Superior temporal gyrus (tissue), 1 donor: ENCODE data around the gene TGFBR3.

Experiments
- DNase-seq: peaks from one replicate; pipeline ENCODE4 v3.0.0-alpha.2; 2016; ENCODE audit errors: extremely low spot score

Gene TGFBR3

DNA sequence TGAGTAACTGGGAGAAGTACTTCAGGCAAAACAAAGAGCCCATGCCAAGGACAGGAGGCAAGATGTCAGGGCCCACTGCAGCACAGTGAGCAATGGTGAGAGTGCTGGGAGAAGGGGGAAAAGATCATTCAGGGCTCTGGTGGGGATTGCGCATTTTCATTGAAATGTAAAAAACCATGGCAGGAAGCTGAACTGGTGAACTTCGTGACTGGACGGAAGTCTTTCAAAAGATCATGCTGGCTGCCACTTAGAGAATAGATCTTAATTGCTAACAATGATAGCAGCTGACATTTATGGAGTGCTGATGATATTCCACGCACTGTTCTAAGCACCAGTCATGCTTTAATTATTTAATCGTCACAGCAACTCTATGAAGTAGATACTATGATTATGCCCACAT is 107.0 kb downstream of the TGFBR3 start:
- no peak for DNase-seq

GRCh38 chr1:91777630-91778300 is 108.2 kb downstream of the TGFBR3 start:
- no peak for DNase-seq

GRCh38 chr1:91777196-91777595 is 108.8 kb downstream of the TGFBR3 start:
- no peak for DNase-seq

GRCh38 chr1:91776068-91776794 is 109.7 kb downstream of the TGFBR3 start:
- DNase-seq, result no peak

DNA sequence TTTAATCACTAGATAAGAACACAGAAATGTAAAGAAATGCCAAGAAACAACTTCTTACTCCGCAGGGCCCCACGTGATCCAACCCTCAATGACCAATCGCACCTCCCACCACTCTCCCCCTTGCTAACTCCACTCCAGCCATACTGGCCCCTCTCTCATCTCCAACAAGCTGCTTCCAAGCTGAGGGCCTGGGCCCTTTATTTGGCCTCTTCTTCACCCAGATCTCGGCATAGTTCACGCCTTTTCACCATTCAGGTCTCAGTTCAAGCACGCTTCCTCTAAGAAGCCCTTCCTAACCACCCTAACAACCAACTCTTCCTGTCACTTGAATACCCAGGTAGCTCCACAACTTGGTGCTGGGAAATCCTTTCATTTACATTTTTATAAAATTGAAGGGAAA is 110.7 kb downstream of the TGFBR3 start:
- no peak for DNase-seq

DNA sequence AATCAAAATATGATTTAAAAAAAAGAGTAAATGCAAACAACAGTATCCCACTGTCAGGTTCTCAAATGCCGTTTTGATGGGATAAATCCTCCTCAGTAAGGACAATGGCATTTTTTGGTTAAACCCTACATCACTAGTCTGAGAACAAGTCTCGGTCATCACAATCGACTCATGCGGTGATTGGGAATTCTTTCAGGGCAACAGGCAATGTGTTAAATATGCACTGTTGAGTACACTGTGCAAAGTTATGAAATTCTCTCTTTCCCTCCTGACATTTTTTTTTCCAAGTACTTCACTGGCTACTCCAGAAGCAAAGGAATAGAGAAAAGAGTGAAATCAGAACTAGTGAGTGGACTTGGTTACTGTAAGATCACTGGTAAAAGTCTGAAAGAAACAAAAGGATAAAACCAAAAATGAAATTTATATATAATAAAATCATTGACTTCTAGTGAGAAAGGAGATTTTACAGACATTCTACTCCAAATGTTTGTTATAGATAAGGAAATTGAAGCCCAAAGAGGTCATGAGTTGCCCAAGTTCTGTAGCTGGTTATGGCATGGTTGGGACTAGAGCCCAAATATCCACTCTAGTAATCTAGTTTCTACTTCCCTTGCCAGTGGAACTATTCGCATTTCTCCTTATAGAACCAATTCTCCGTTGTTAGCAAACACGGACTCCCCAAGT is 111.3 kb downstream of the TGFBR3 start:
- DNase-seq, result no peak

- DNase-seq, result no peak
Observed at GRCh38 chr1:91771717-91772116, 114.2 kb downstream of the TGFBR3 start.

GRCh38 chr1:91770667-91771268 is 115.2 kb downstream of the TGFBR3 start:
- DNase-seq, result no peak

DNA sequence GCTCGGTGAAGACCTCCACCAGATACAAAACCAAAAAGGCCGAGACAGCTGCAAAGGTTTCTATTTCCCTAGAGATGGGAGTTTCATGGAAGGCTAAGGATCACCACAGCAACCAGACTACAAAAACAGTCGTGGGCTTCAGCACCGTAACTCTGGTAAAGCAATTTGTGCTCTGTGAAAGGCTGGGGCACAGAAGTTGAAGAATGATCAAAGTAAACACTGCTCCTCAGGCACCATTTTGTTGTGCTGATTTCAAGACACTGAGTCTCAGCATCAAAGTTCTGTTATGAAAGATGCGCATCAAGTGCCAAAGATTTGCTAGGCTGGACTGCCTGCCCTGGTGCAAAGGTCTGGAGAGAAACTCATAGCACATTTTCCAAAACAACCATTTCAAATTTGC is 116.2 kb downstream of the TGFBR3 start:
- no peak for DNase-seq

GRCh38 chr1:91768786-91769725 is 116.9 kb downstream of the TGFBR3 start:
- DNase-seq, result no peak

DNA sequence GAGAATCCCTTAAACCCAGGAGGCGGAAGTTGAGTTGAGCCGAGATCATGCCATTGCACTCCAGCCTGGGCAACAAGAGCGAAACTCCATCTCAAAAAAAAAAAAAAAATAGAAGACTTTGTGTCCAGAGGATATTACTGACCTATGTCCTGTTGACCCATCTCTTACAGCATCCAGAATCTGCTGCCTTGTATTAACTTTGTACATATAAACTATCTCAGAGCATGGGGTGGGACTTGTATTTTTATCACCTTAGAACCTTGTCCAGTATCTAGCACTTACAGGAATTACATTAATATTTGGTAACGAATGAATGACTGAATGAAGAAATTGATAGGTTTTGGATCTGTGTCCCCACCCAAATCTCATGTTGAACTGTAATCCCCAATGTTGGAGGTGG is 117.8 kb downstream of the TGFBR3 start:
- DNase-seq, result no peak

DNA sequence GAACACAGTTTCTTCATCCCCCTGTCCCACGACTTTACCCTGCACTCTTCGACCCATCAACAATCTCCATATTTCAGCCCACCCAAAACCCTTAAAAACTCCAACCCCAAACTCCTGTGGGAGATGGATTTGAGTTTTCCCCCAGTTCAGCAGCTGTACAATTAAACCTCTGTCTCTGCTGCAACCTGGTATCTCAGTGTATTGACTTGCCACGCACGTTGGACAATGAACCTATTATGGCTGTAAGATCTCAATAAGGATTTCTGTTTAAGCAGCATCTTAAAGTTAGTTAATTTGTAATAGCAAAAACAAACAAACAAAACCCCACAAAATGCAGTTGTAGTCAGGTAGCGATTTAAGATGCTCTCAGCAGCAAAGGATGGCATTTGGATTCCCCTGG is 119.1 kb downstream of the TGFBR3 start:
- DNase-seq, result no peak

DNA sequence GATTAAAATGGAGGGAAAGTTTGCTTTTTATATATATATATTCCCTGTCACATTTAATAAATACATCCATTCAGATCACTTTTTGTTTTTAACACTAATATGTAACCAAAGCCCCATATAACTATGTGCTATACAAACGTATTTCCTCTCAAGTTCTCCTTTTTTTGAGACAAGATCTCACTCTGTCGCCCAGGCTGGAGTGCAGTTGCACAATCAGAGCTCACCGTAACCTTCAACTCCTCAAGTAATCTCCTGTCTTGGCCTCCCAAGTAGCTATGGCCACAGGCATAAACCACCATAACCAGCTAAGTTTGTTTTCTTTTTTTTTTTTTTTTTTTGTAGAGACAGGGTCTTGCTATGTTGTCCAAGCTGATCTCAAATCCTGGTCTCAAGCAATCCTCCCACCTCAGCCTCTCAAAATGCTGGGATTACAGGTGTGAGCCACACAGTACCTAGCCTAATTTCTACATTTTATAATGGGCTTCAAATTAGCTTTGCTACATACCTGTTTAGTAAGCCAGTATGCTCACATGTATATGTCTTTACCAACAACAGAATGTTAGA is 120.0 kb downstream of the TGFBR3 start:
- no peak for DNase-seq

- DNase-seq, result no peak
Observed at GRCh38 chr1:91765293-91765692, 120.7 kb downstream of the TGFBR3 start.

GRCh38 chr1:91764471-91765115 is 121.4 kb downstream of the TGFBR3 start:
- no peak for DNase-seq

DNA sequence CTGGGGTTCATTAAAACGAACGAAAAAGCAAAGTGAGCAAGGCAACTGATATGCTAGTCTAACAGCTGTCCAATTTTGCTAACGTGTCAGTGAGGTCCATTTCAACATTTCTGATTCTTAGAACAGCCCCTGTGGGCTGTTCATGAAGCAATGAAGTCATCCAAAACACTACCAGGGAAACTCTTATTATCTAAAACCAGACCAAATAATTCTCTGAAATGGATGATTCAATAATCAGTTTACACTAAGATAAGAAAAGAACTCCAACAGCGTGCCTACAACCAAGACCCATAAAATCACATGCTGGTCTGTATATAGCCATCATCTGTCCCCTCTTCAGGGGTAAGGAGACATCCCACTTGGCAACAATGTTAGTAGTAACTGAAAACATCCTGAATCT is 122.7 kb downstream of the TGFBR3 start:
- DNase-seq, result no peak

GRCh38 chr1:91761295-91761721 is 124.6 kb downstream of the TGFBR3 start:
- no peak for DNase-seq

DNA sequence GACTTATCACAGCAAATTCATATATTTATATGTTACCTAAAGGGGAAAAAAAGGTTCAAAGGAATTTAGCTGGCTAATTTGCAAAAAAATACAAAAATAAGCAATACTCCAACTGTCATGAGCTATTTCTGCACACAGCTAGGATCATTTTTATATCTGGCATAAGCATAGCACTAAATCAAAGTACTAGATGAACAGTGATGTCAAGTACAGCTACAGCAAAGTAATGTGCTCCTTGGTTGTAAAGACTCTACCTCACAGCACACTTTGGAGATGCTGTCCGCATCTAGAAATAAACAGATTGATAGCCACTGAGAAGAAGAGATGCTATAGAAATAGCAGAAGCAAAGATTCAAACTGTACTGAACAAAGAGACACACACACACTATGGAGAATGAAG is 125.4 kb downstream of the TGFBR3 start:
- no peak for DNase-seq

GRCh38 chr1:91759076-91759475 is 126.9 kb downstream of the TGFBR3 start:
- no peak for DNase-seq

DNA sequence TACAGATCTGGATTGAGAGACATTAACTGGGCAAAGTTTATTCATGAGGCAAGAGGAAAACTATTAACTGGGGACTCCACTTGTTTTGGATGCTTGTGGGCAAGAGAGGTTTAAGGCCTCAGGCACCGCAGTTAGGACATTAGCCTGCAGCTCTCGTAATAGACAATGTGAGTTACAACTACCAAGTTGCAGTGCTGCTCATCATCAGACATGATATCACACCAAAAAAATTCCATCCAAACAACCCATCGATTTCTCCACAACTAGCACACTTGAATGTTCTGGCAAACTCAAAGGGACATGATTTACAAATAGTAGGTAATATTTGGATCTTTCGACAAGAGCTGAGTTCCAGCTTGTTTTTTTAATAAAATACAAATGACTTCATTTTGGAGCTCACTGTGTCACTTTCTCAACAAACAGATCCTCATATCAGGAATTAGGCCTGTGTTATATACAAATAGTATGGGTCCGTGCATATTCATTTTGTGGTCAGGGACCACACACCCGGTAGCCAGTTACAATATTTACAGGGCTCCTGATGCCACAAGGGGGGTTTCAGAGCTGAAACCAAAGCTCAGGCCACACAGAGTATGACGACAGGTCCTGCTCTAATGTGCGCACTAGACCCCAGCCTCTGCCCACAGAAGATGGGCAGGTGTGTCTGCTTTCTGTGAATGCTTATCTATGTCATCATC is 128.0 kb downstream of the TGFBR3 start:
- DNase-seq, result no peak
